Measurements from ENCODE around the gene SFN.
"Not testable (repeated sequence)": the region's sequence is repeated elsewhere in the genome, so short reads cannot be mapped to it uniquely, and the experiment has no call there.

The SFN gene

DNA sequence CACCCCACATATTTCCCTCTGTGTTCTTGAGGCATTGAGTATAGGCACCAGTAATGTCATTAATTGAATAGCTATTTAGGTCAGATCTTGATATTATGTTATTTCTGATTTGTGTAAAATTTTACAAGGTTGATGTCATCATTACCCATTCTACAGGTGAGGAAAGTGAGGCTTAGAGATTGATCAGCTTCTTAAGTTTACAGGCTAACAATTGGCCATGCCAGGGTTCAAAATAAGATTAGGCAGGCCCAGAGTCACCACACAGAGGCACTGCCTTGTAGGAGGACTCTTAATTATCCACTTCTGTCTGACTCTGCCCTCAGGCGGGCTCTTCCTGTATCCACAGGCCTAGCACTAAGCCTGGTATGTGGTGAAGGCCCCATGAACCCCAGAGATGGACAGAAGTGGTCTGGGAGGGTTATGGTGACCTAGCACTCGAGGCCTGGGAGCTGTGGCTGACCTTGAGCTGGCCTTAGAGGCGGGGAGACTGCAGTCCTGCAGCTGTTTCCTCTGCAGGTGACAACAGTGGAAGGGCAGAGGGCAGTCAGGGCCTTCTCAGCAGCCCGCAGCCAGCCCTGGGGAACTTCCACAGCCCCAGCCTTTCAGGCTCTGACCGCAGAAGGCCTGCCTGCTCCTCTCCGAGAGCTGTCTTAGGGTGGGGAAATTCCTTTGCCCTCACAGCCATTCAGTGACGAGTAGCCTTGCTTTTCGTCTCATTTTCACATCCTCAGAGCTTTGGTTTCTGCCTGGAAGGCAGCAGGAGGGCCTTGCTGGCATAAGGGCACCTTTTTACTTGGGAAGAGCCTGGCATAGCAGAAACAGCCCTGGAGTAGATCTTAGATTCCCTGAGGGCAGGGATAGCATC lies 24.2 kb upstream of the SFN start:
- H3K4me3 ChIP-seq (ENCODE audit: low read depth, low read length): no peak overlapping the region

GRCh38 chr1:26839339-26839722 lies 23.6 kb upstream of the SFN start:
- H3K4me3 ChIP-seq (ENCODE audit: low read depth, low read length): no peak overlapping the region

DNA sequence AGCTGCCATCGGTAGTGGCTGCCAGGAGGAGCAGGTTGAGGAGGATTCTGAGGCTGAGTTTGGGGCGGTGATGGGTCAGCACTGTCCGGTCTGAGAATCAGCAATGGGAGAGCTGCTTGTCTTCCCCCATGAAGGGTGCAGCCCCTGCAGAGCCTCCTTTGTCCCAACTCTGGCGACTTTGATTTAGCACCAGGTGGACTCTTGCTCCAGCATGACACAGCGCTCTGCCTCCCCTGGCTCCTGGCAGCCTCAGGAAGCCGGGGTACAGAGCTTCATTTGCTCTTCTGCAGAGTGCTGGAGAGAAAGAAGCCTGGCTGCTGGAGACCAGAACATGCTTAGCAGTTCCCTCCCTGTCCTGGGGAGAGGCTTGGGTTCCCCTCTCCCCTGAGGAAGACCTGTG lies 23.2 kb upstream of the SFN start:
- no peak overlapping the region for H3K4me3 ChIP-seq (ENCODE audit: low read depth, low read length)

DNA sequence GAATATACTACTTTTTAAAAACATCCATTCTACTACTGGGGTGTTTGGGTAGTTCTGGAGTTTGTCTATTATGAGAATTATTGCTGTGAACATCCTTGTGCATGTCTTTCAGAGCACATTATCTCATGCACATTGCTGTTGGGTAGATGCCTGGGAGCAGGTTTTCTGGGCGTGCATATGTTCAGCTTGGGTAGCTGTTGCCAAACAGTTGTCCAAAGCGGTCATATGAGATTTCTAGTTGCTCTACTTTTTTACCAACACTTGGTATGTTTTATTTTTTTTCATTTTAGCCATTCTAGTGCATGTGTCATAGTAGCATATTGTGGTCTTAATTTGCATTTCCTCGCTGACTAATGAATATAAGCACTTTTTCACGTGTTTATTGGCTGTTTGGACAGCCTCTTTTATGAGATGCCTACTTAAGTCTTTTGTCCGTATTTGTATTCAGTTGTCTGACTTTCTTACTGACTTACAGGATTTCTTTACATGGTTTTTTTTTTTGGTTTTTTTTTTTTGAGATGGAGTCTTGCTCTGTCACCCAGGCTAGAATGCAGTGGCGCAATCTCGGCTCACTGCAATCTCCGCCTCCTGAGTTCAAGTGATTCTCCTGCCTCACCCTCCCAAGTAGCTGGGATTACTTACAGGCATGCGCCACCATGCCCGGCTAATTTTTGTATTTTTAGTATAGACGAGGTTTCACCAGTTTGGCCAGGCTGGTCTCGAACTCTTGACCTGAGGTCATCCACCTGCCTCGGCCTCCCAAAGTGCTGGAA lies 18.3 kb upstream of the SFN start:
- H3K4me3 ChIP-seq (ENCODE audit: low read depth, low read length): no peak overlapping the region

GRCh38 chr1:26847826-26848225 lies 15.1 kb upstream of the SFN start:
- H3K4me3 ChIP-seq (ENCODE audit: low read depth, low read length): not testable (repeated sequence)

- H3K4me3 ChIP-seq (ENCODE audit: low read depth, low read length): no peak overlapping the region
Observed at GRCh38 chr1:26848499-26848898, 14.4 kb upstream of the SFN start.

- no peak overlapping the region for H3K4me3 ChIP-seq (ENCODE audit: low read depth, low read length)
Observed at GRCh38 chr1:26848941-26849774, 13.8 kb upstream of the SFN start.

DNA sequence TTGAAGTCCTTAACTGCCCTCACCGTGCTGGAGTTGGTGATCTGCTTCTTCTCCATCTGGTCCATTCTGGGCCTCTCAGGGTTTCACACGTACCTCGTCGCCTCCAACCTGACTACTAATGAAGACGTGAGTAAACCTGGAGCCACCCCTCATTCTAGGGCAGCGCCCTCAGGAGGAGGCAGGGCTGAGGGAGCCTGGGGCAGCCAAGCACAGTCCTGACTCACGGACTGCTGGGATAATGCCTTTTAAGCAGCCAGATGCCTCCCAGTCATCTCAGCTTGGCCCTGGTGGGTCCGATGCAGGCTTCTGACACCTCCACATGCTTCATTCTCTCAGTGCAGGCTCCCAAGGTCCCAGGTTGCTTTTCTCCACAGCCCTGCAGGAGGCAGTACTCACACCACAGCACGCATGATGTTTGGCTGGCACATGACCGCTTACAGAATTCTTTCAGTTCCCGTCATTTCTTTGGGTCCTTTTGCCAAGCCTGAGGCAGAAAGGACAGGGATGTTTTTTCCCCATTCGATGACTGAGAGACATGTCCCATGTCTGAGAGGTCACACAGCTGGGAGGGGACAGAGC lies 11.8 kb upstream of the SFN start:
- no peak overlapping the region for H3K4me3 ChIP-seq (ENCODE audit: low read depth, low read length)

- no peak overlapping the region for H3K4me3 ChIP-seq (ENCODE audit: low read depth, low read length)
Observed at GRCh38 chr1:26852701-26853100, 10.2 kb upstream of the SFN start.

DNA sequence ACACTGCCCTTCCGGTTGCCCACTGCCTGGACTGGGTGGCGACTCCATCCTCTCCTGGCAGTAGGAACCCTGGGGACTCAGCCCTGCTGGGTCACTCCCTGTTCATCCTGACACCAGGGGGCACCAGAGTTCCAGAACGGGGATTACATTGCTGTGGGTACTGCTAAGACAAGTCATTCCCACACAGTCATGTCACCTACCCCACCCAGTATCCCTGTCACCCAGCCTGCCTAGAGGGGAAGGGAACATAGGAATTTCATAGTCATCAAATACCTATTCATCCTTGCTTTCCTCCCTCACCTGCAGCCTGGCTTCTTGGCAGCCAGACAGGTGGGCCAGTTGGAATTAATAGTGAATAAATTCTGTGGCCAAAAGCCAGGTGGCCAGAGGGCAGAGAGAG lies 9.8 kb upstream of the SFN start:
- no peak overlapping the region for H3K4me3 ChIP-seq (ENCODE audit: low read depth, low read length)

GRCh38 chr1:26853600-26853999 lies 9.3 kb upstream of the SFN start:
- no peak overlapping the region for H3K4me3 ChIP-seq (ENCODE audit: low read depth, low read length)

DNA sequence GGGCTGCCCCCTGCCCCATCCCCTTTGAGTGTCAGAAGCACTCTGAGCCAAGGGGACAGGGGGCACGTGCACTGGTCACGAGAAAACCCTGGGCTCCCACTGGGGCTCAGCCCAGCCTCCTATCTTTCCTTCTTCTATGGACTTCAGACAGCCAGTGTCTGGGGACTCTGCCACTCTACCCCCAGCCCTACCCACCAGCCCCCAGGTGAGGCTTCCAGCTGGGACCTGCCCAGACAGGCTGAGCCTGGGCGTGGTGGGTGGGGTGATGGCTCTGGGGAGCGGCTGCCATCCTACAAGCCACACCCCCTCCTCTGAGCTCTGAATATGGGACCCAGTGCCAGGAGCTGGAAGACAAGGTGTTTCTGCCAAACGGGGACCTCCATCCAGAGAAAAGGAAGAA lies 8.0 kb upstream of the SFN start:
- H3K4me3 ChIP-seq (ENCODE audit: low read depth, low read length): no peak overlapping the region

GRCh38 chr1:26855636-26856035 lies 7.3 kb upstream of the SFN start:
- no peak overlapping the region for H3K4me3 ChIP-seq (ENCODE audit: low read depth, low read length)

GRCh38 chr1:26856181-26856580 lies 6.8 kb upstream of the SFN start:
- no peak overlapping the region for H3K4me3 ChIP-seq (ENCODE audit: low read depth, low read length)

DNA sequence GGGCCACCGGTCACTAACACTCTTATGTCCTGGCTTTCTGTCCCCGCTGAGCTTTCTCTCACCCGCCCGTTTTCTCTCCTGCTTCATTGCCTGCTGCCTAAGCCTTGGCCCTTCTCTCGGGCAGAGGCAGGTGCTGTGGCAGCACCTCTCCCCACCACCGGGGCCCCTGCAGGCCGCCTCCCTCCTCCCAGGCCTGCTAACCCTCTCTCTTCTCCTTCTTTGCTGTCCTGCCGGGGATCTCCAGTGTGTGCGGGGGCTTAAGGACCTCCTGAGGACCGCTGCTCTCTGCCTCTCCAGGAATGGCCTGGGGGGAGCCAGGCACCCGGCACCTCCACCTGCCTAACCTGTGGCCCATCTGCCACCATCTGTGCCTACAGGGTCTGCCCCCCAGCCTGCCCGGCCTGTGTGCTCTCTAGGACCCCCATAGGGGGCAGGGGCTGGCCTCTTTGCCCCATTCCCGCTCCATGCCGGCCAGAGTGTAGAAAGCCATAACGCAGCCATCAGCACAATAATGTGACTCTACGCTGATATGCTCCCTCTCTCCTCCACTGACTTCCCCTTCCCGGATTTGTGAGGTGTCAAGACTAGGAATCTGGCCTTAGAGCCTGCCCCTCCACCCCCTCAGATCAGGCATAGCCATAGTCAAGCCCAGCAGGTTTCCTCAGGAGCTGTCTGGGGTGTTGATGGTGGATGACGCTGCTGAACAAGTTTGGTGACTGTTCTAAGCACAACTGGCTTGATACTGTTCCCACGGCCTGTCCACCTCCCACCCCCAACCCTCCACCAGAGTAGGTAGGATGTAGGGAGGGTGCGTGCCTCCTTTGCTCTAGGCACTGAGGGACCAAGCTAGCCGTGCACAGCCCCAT lies 6.1 kb upstream of the SFN start:
- no peak overlapping the region for H3K4me3 ChIP-seq (ENCODE audit: low read depth, low read length)

DNA sequence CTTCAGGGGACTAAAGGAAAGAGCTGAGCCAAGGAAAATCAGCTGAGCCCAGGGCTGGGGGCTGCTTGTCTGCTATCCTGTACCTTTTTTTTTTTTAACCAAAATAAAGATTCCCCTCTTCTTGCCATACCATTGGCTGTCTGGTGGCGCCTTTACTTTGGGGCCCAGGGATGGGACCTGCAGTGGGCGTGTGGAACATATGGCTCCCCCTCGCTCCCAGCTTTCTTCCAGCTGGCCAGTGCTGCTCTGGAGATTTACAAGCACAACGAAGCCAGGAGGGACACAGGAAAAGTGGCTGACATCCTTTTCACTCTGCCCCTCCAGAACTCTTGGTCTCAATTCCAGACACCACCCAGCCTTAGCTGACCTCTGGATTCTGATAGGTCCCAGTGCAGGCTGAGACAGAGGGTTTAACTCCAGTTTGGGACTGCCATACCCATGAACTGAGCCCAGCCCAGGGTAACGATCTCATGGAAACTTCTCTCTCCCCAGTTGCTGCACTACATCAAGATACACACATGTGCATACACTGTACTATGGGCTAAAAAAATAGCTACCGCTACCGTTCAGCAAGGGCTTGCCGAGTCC lies 5.4 kb upstream of the SFN start:
- no peak overlapping the region for H3K4me3 ChIP-seq (ENCODE audit: low read depth, low read length)

- no peak overlapping the region for H3K4me3 ChIP-seq (ENCODE audit: low read depth, low read length)
Observed at GRCh38 chr1:26858160-26858559, 4.8 kb upstream of the SFN start.

DNA sequence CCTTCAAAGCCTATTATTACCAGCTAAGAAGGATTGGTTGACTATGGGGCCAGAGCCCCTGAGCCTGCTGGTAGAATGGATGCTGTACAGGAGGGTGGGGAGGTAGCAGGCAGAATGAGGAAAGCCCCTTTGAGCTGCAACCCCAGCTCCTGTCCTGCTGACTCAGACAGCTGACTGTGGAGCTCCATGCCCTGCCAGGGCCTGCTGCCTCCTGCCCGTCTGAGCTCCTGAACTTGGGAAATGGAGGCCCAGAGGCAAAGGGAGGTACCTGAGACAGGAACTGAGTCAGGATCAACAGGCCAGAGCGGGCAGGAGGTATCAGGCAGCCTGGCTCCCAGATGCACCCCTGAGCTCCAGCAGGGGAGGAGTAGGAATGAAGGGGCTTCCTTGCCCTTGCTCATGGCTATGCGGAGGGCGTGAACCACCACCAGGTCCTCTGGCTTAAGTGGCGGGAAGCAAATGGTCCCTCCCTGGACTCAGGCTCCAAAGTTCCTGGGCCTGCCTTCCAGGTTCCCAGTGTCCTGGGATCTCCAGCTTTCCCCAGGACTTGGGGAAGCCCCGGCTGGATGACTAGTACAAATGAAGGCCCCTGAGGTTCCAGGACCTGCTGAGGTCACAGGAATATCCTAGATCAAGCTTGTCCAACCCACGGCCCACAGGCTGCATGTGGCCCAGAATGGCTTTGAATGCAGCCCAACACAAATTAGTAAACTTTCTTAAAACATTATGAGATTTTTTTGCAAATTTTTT lies 3.9 kb upstream of the SFN start:
- H3K4me3 ChIP-seq (ENCODE audit: low read depth, low read length): no peak overlapping the region

DNA sequence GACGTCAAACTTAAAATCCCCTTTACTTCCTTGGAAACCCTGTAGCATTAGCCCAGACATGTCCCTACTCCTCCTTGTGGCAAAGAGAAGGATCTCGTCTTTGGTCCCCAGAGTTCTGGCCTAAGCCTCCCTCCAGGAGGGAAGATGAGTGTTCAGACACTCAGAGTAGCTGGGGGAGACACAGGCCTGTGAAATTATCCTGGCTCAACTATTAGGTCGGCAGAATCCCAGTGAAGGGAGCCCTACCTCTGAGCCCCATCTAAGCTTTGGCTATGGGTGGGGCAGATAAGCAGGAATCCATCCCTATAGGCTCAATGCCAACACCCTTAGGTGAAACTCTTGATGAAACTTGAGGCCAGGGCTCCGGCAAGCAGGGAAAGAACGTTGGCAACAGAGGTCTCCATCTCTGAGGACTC lies 1.7 kb upstream of the SFN start:
- no peak overlapping the region for H3K4me3 ChIP-seq (ENCODE audit: low read depth, low read length)

Measured in iPS-11a (cell line).